Stimulated activated CD4-positive, alpha-beta T cell treated with anti-CD3 and anti-CD28 coated beads, Interleukin-1b, Interleukin-23, amount 100 ng/mL, for 48 hours (primary cell): ENCODE measurements around the gene ATP8A1.
"Not testable (repeated sequence)": the region's sequence is repeated elsewhere in the genome, so short reads cannot be mapped to it uniquely, and the experiment has no call there.

Experiments used
- DNase-seq: peaks from one replicate; pipeline ENCODE4 v3.0.0-alpha.2; 2020

Gene ATP8A1

GRCh38 chr4:42398171-42398870 lies 258.6 kb downstream of the ATP8A1 start:
- peak; percentile 19 for DNase-seq

- DNase-seq: no peak
Measured at GRCh38 chr4:42397635-42398170, 259.2 kb downstream of the ATP8A1 start.

GRCh38 chr4:42396752-42397634 lies 259.9 kb downstream of the ATP8A1 start, which contains the start of gene SHISA3:
SHISA3 (plus strand) TSS chr4:42397488; CDS start chr4:42398057, 569 bp downstream.
- DNase-seq: peak; percentile 25

GRCh38 chr4:42396361-42396751 lies 260.5 kb downstream of the ATP8A1 start:
- DNase-seq: no peak

- DNase-seq: no peak
Measured at GRCh38 chr4:42395595-42395994, 261.3 kb downstream of the ATP8A1 start.

- no peak for DNase-seq
Measured at GRCh38 chr4:42392436-42392835, 264.5 kb downstream of the ATP8A1 start.

- DNase-seq: no peak
Measured at GRCh38 chr4:42391981-42392380, 264.9 kb downstream of the ATP8A1 start.

GRCh38 chr4:42391355-42391664 lies 265.6 kb downstream of the ATP8A1 start:
- no peak for DNase-seq

- no peak for DNase-seq
Measured at GRCh38 chr4:42390622-42391354, 266.1 kb downstream of the ATP8A1 start.

- DNase-seq: no peak
Measured at GRCh38 chr4:42385516-42385915, 271.4 kb downstream of the ATP8A1 start.

- DNase-seq: no peak
Measured at GRCh38 chr4:42381666-42382065, 275.2 kb downstream of the ATP8A1 start.

GRCh38 chr4:42377497-42377896 lies 279.4 kb downstream of the ATP8A1 start:
- no peak for DNase-seq

GRCh38 chr4:42372303-42372702 lies 284.6 kb downstream of the ATP8A1 start:
- DNase-seq: not testable (repeated sequence)

GRCh38 chr4:42371305-42372252 lies 285.3 kb downstream of the ATP8A1 start:
- DNase-seq: no peak

GRCh38 chr4:42369489-42369888 lies 287.4 kb downstream of the ATP8A1 start:
- no peak for DNase-seq

- no peak for DNase-seq
Measured at GRCh38 chr4:42366959-42367358, 289.9 kb downstream of the ATP8A1 start.

GRCh38 chr4:42364266-42365053 lies 292.4 kb downstream of the ATP8A1 start:
- DNase-seq: no peak

GRCh38 chr4:42363614-42364013 lies 293.3 kb downstream of the ATP8A1 start:
- DNase-seq: no peak

GRCh38 chr4:42362591-42362990 lies 294.3 kb downstream of the ATP8A1 start:
- DNase-seq: no peak

- no peak for DNase-seq
Measured at GRCh38 chr4:42361456-42361855, 295.4 kb downstream of the ATP8A1 start.

- no peak for DNase-seq
Measured at GRCh38 chr4:42360256-42360669, 296.6 kb downstream of the ATP8A1 start.
